Prostate gland (tissue), 2 donors: ENCODE measurements around the gene KCNG2.

Experiments used
- POLR2A ChIP-seq: fragments of 450-650 bp; IDR thresholded peaks from one replicate; pipeline ENCODE4 v1.6.1; 2016; ENCODE audit warnings: antibody characterized with exemption, mild to moderate bottlenecking
- TF ChIP-seq, protein P1 (sequence below), 4 experiments: fragments of 200-600 bp in 2 of 4; fragments of 450-650 bp in 2 of 4; sonication (generic) in 2 of 4; IDR thresholded peaks; 1 replicate in 3 of 4; 2 replicates in 1 of 4; pipeline ENCODE4 v1.5.1; 2016 to 2019; ENCODE audit warnings: antibody characterized with exemption in 4 of 4, mild to moderate bottlenecking in 2 of 4, moderate library complexity in 2 of 4

- TF ChIP-seq, protein P1, sequence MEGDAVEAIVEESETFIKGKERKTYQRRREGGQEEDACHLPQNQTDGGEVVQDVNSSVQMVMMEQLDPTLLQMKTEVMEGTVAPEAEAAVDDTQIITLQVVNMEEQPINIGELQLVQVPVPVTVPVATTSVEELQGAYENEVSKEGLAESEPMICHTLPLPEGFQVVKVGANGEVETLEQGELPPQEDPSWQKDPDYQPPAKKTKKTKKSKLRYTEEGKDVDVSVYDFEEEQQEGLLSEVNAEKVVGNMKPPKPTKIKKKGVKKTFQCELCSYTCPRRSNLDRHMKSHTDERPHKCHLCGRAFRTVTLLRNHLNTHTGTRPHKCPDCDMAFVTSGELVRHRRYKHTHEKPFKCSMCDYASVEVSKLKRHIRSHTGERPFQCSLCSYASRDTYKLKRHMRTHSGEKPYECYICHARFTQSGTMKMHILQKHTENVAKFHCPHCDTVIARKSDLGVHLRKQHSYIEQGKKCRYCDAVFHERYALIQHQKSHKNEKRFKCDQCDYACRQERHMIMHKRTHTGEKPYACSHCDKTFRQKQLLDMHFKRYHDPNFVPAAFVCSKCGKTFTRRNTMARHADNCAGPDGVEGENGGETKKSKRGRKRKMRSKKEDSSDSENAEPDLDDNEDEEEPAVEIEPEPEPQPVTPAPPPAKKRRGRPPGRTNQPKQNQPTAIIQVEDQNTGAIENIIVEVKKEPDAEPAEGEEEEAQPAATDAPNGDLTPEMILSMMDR (IDR thresholded peaks at IDR 0.05) = no peak
- TF ChIP-seq POLR2A = no peak
These were observed 126.3 kb downstream of the KCNG2 start for GRCh38 chr18:79923896-79924585.
